B cell (primary cell): Measurements from ENCODE around the gene OR4N5. TPM values are rescaled to one million over a fixed set of nuclear protein-coding genes. Genes with fewer than 3 reads are reported as not detected.

Experiments used
- ATAC-seq: fragments of 200-7000 bp; cut with Tn5 transposase; one replicate; pipeline ENCODE4 v1.10.0; 2021; ENCODE audit warnings: low read depth, mild to moderate bottlenecking, moderate number of reproducible peaks, moderate library complexity
- CTCF ChIA-PET: fragments of 350-600 bp; sonication (Branson Sonifier 250); formaldehyde crosslinking; loops from one replicate; lab custom pipeline; 2021; ENCODE audit warnings: antibody characterized with exemption, inconsistent platforms; lab: Charles Lee
- POLR2A ChIA-PET: fragments of 350-600 bp; sonication (Branson Sonifier 250); formaldehyde crosslinking; loops from one replicate; lab custom pipeline; 2021; ENCODE audit warnings: antibody characterized with exemption; lab: Charles Lee
- DNase-seq: peaks from one replicate; pipeline ENCODE4 v3.0.0; 2013
- H2AFZ ChIP-seq: 2 replicates; pipeline ENCODE4 v1.6.1; 2012; ENCODE audit warnings: mild to moderate bottlenecking, low read depth, low read length; ENCODE audit not compliant: insufficient read depth, poor library complexity, severe bottlenecking
- H3K27ac ChIP-seq, 2 donors: 1 replicate in 1 of 2; 2 replicates in 1 of 2; pipeline ENCODE4 v1.5.1; 2012 to 2013; ENCODE audit warnings: low read length in 2 of 2, mild to moderate bottlenecking in 2 of 2, moderate library complexity in 1 of 2
- H3K27me3 ChIP-seq, 4 experiments: fragments of 200-600 bp in 1 of 4; sonication (generic) in 1 of 4; replicated peaks in 1 of 4; 1 replicate in 2 of 4; 2 replicates in 2 of 4; pipeline versions ENCODE4 v1.6.1 to v1.7.0; 2013 to 2016; ENCODE audit warnings: low read length in 3 of 4, mild to moderate bottlenecking in 2 of 4, mixed read lengths in 1 of 4, moderate library complexity in 1 of 4; ENCODE audit not compliant: insufficient read depth in 4 of 4, control insufficient read depth in 3 of 4; ENCODE audit errors: control extremely low read depth in 1 of 4
- H3K36me3 ChIP-seq, 2 experiments: replicated peaks in 1 of 2; 1 replicate in 1 of 2; 2 replicates in 1 of 2; pipeline versions ENCODE4 v1.6.1 to v1.7.1; 2013; ENCODE audit warnings: low read length in 1 of 2; ENCODE audit not compliant: insufficient read depth in 2 of 2, control insufficient read depth in 1 of 2; ENCODE audit errors: control extremely low read depth in 1 of 2, extremely low read depth in 1 of 2
- H3K4me1 ChIP-seq, 2 donors: fragments of 200-600 bp in 1 of 2; sonication (generic) in 1 of 2; 1 replicate in 1 of 2; 2 replicates in 1 of 2; pipeline versions ENCODE4 v1.5.1 to v1.6.1; 2013 to 2017; ENCODE audit warnings: low read length in 2 of 2; ENCODE audit not compliant: control insufficient read depth in 2 of 2, insufficient read depth in 2 of 2
- H3K4me2 ChIP-seq: replicated peaks from 2 replicates; pipeline ENCODE3; 2012; ENCODE audit warnings: mild to moderate bottlenecking, low read depth, low read length; ENCODE audit not compliant: poor library complexity, severe bottlenecking
- H3K4me3 ChIP-seq, 5 experiments: fragments of 200-600 bp in 1 of 5; sonication (generic) in 1 of 5; 1 replicate in 3 of 5; 2 replicates in 2 of 5; pipeline versions ENCODE4 v1.5.1 to v1.7.0; 2011 to 2016; ENCODE audit warnings: low read length in 4 of 5, mild to moderate bottlenecking in 4 of 5, low read depth in 2 of 5, control low read depth in 1 of 5, moderate library complexity in 1 of 5; ENCODE audit not compliant: insufficient read depth in 1 of 5; ENCODE audit errors: control extremely low read depth in 1 of 5, extremely low read depth in 1 of 5
- H3K79me2 ChIP-seq: fragments of 200-600 bp; sonication (generic); one replicate; pipeline ENCODE4 v1.6.0; 2016; ENCODE audit warnings: low read length; ENCODE audit not compliant: control insufficient read depth, insufficient read depth
- H3K9ac ChIP-seq: fragments of 200-600 bp; sonication (generic); 2 replicates; pipeline ENCODE4 v1.6.1; 2017; ENCODE audit warnings: mild to moderate bottlenecking, low read length, moderate library complexity
- H3K9me3 ChIP-seq, 3 donors: one replicate each; pipeline versions ENCODE4 v1.6.1 to v1.7.1; 2013; ENCODE audit warnings: low read length in 2 of 3; ENCODE audit not compliant: control insufficient read depth in 2 of 3, insufficient read depth in 1 of 3; ENCODE audit errors: control extremely low read depth in 1 of 3
- H4K20me1 ChIP-seq: 2 replicates; pipeline ENCODE4 v1.6.0; 2012; ENCODE audit warnings: mild to moderate bottlenecking, low read length; ENCODE audit not compliant: insufficient read depth, control insufficient read depth, poor library complexity, severe bottlenecking
- H3K27ac Mint-ChIP-seq: one replicate; pipeline ENCODE4 v1.8.0; 2021; ENCODE audit warnings: mixed read lengths
- H3K27me3 Mint-ChIP-seq: one replicate; pipeline ENCODE4 v1.8.0; 2021; ENCODE audit warnings: mixed read lengths
- H3K4me1 Mint-ChIP-seq: one replicate; pipeline ENCODE4 v1.8.0; 2021; ENCODE audit warnings: mixed read lengths
- H3K4me3 Mint-ChIP-seq: one replicate; pipeline ENCODE4 v1.8.0; 2021; ENCODE audit warnings: mixed read lengths
- H3K9me3 Mint-ChIP-seq: one replicate; pipeline ENCODE4 v1.8.0; 2022; ENCODE audit warnings: mixed read lengths; ENCODE audit not compliant: insufficient read depth
- CTCF ChIP-seq: fragments of 200-600 bp; IDR thresholded peaks from one replicate; pipeline ENCODE4 v1.8.0; 2022; ENCODE audit warnings: antibody characterized with exemption, mild to moderate bottlenecking
- EZH2 ChIP-seq: IDR thresholded peaks from 2 replicates; pipeline ENCODE4 v1.6.1; 2012; ENCODE audit warnings: borderline replicate concordance, low read depth, mild to moderate bottlenecking, moderate library complexity, low read length; ENCODE audit not compliant: insufficient read depth, poor library complexity, severe bottlenecking
- WGBS: methylation state at CpG from one replicate; pipeline ENCODE4 v1.1.5; 2013; ENCODE audit warnings: missing lambda C conversion rate; ENCODE audit not compliant: insufficient coverage; 5-methylcytosine and 5-hydroxymethylcytosine counted together
- intact Hi-C: fragments of 100-400 bp; cut with micrococcal nuclease; formaldehyde crosslinking; loops from one replicate; pipeline ENCODE4 v1.10.0; 2022
- polyA plus RNA-seq: library from polyadenylated mRNA; depleted of rRNA; stranded (reverse); fragments of >200 nt; gene quantifications from 2 replicates; pipeline ENCODE4 v1.2.3, GENCODE V29; 2012
- total RNA-seq, 2 donors: library from RNA; stranded (reverse); fragments of 120-200 nt in 1 of 2; gene quantifications; 1 replicate in 1 of 2; 2 replicates in 1 of 2; pipeline versions ENCODE4 v1.2.3 to v1.2.4, GENCODE V29; 2013 to 2022

Gene OR4N5
- total and polyA plus RNA-seq, 2 donors (not counting 1 experiment from before 2014, with no cell fraction given), result not detected

GRCh38 chr14:20184181-20184580 lies 45.6 kb downstream of the OR4N5 start:
- CTCF ChIA-PET, result no interaction called here
- H4K20me1 ChIP-seq, result no peaks in the 10 kb centered on the region
- Mint-ChIP-seq H3K27ac (no peak overlapping the region), H3K27me3 (peaks cover 24% of the 10 kb centered on the region), H3K9me3 (no peaks in the 10 kb centered on the region), H3K4me1 (peaks cover 1% of the 10 kb centered on the region), H3K4me3 (no peak overlapping the region)
- H3K9me3 ChIP-seq, result no peaks in the 10 kb centered on the region
- POLR2A ChIA-PET, result no interaction called here
- intact Hi-C loops, result no loop called here
- H3K27me3 ChIP-seq, result no peaks in the 10 kb centered on the region
- TF ChIP-seq CTCF, result no peak
- 77% methylated on average over 5 of the region's 5 CpGs for WGBS
- H2AFZ ChIP-seq, result no peak overlapping the region
- no peaks in the 10 kb centered on the region for H3K79me2 ChIP-seq
- H3K9ac ChIP-seq, result no peak overlapping the region
- no peak overlapping the region for H3K4me3 ChIP-seq
- H3K4me2 ChIP-seq, result no peak overlapping the region
- H3K4me1 ChIP-seq, result no peaks in the 10 kb centered on the region
- ATAC-seq, result no peak
- H3K27ac ChIP-seq, result no peak overlapping the region
- H3K36me3 ChIP-seq, result no peaks in the 10 kb centered on the region
- no peak for DNase-seq

- Mint-ChIP-seq H3K9me3 (no peaks in the 10 kb centered on the region), H3K4me1 (no peaks in the 10 kb centered on the region), H3K4me3 (no peak within 1 kb of the TSS), H3K27ac (no peak within 1 kb of the TSS), H3K27me3 (peaks cover 23% of the 10 kb centered on the region)
- H3K27me3 ChIP-seq, result no peaks in the 10 kb centered on the region
- no peak for DNase-seq
- no peaks in the 10 kb centered on the region for H3K4me1 ChIP-seq
- intact Hi-C loops, result no loop called here
- H4K20me1 ChIP-seq, result no peaks in the 10 kb centered on the region
- H3K27ac ChIP-seq, result no peak within 1 kb of the TSS
- H3K36me3 ChIP-seq, result no peaks in the 10 kb centered on the region
- H3K4me2 ChIP-seq, result no peak within 1 kb of the TSS
- no peak within 1 kb of the TSS for H2AFZ ChIP-seq
- H3K9me3 ChIP-seq, result no peaks in the 10 kb centered on the region
- ChIA-PET POLR2A (no interaction called here), CTCF (no interaction called here)
- 100% methylated on average over 1 of the region's 1 CpG for WGBS
- no peak for ATAC-seq
- H3K4me3 ChIP-seq, result no peak within 1 kb of the TSS
- TF ChIP-seq EZH2, result no peak
- TF ChIP-seq CTCF, result no peak
- no peaks in the 10 kb centered on the region for H3K79me2 ChIP-seq
- no peak within 1 kb of the TSS for H3K9ac ChIP-seq
These were observed 52.0 kb downstream of the OR4N5 start, which contains the start of gene OR11G2 for GRCh38 chr14:20190596-20190995. Gene OR11G2 (plus strand): TSS chr14:20190896. CDS start chr14:20197438, 6,542 bp downstream.
